GM10266 (cell line): ENCODE results near the gene SLX4IP.

Experiments used
- DNase-seq: peaks from one replicate; pipeline ENCODE4 v3.0.0; 2012; ENCODE audit errors: extremely low spot score
- CTCF ChIP-seq: IDR thresholded peaks from 2 replicates; pipeline ENCODE4 v1.5.1; 2012; ENCODE audit warnings: mild to moderate bottlenecking, low read depth; ENCODE audit not compliant: control insufficient read depth, insufficient read depth; ENCODE audit errors: missing control alignments

Gene SLX4IP

GRCh38 chr20:10670501-10671220 lies 235.6 kb downstream of the SLX4IP start:
- DNase-seq, result peak; percentile 78
- TF ChIP-seq CTCF, result no peak

DNA sequence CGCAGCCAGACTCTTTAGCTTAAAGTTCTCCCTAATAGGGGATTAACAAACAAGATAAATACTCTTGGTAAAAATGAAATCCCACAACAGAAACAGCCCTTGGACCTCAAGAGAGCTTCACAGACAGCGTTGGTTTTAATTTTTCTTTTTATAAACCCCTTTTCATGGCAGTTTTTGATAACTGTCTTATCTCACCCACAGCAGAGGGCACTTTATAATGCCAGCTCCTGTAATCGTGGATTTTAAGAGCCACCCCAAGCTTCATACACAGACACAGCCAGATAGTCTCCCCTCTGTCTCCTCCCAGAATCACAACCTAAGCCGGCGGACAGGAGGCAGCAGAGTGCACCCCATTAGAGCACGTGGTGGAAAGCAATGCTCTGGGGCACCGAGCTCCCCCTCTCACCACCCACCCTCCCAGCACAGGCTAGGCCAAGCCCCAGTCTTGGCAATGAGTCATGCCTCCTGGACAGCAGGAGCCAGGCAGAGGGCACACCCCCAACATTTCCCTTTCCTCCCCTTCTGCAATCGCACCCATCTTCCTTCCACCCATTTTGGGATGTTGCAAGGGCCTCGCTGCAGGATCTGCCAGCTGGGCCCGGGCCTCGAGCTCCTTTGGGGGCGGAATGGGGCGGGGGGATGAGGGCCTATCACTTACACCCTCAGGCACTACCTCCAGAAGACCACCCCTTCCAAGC lies 236.3 kb downstream of the SLX4IP start:
- DNase-seq, result peak; percentile 85
- TF ChIP-seq CTCF, result peak; percentile 61

DNA sequence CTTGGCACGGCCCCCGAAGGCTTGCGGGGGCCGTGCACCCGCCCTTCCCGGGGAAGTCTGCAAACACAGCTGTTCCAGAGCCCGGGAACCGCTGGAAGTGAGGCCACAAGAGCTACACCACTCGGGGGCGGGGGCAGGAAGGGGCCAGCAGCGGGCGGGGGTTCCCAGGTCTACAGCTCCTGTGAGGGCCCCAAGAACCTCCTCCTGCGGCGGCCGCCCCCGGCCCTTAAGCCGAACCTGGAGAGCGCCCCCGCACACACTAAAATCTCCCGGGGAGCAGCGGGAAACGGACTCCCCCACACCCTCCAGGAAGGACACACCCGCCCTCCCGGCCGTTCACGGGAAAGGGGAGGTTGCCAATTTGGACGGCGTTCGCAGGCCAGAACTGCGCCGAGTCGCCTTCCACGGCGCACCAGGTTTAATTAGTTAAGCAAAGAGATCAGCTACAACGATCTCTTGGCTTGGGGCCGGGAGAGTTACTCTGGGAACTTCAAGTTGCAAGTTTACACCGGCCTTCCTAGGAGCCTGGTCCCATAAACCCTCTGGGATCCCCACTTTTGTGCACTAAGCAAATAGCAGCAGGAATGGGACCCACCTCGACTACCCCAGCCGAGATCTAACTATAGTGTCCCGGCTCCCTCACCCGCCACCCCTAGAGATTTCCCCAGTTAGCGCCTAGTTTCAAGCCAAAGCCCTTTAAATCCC lies 237.0 kb downstream of the SLX4IP start:
- TF ChIP-seq CTCF, result no peak
- DNase-seq, result peak; percentile 60

GRCh38 chr20:10672624-10673127 lies 237.6 kb downstream of the SLX4IP start:
- no peak for TF ChIP-seq CTCF
- DNase-seq, result peak; percentile 62

DNA sequence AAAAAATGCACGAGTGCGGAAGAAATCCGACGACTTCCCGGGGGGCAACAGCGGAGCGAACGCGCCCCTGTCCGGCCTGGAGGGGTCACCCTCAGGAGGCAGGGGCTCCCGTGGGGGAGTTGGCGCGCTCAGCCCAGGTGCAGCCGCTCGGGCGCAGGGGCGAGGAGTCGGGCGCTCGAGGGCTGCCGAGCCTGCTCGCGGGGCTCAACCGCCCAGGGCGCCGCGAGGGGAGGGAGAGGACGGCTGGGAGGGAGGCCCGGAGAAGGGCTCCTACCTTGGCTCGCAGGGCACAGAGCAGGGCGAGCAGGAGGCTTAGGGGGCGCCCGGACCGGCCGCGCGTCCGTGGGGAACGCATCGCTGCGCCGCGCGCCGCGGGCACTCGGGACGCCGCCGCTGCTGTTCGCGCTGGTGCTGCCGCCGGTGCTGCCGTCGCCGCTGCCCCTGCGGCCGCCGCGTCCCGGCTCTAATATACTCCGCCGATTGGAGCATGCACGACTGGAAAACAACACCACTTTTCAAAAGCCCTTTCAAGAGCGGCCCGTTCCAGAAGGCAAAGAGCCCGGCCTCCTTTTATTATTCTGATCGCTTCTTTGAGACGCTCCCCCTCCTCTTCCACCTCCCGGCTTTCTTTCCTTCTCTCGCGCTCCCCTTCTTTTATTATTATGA lies 238.2 kb downstream of the SLX4IP start:
- peak; percentile 41 for DNase-seq
- TF ChIP-seq CTCF, result no peak

- TF ChIP-seq CTCF, result no peak
- peak; percentile 98 for DNase-seq
Measured at GRCh38 chr20:10673842-10674683, 239.0 kb downstream of the SLX4IP start, which contains the start of gene JAG1. JAG1 (minus strand) TSS chr20:10673999; CDS start chr20:10673530, 469 bp downstream.
